GM18873 (cell line): ENCODE measurements around the gene MOAP1.
A peak's percentile ranks its signal among the peaks of the same experiment; 100 is the strongest.
"Not testable (repeated sequence)": the region's sequence is repeated elsewhere in the genome, so short reads cannot be mapped to it uniquely, and the experiment has no call there.

Source experiments
- ATAC-seq: cut with Tn5 transposase; IDR thresholded peaks from one replicate; pipeline ENCODE4 v1.9.1; 2021; ENCODE audit warnings: mild to moderate bottlenecking, moderate library complexity, moderate number of reproducible peaks; ENCODE audit not compliant: unreplicated experiment, low FRiP score

The MOAP1 gene

GRCh38 chr14:93184391-93185348 is at the start of gene MOAP1, which contains the start of gene LYSET:
Gene MOAP1 (minus strand): TSS chr14:93184897. CDS start chr14:93184242, 655 bp downstream.
Gene LYSET (plus strand): TSS chr14:93185317. CDS start chr14:93185406, 89 bp downstream.
- peak; percentile 77 for ATAC-seq

GRCh38 chr14:93233078-93233477 is 48.4 kb upstream of the MOAP1 start:
- ATAC-seq, result not testable (repeated sequence)

- ATAC-seq, result no peak
Observed at GRCh38 chr14:93232159-93232558, 47.5 kb upstream of the MOAP1 start.

GRCh38 chr14:93231129-93231979 is 46.7 kb upstream of the MOAP1 start:
- ATAC-seq, result no peak

GRCh38 chr14:93230539-93230938 is 45.8 kb upstream of the MOAP1 start:
- ATAC-seq, result no peak

- ATAC-seq, result no peak
Observed at GRCh38 chr14:93228550-93228949, 43.9 kb upstream of the MOAP1 start.

GRCh38 chr14:93223565-93223964 is 38.9 kb upstream of the MOAP1 start:
- no peak for ATAC-seq

GRCh38 chr14:93220509-93220908 is 35.8 kb upstream of the MOAP1 start:
- no peak for ATAC-seq

- no peak for ATAC-seq
Observed at GRCh38 chr14:93219103-93219726, 34.5 kb upstream of the MOAP1 start.

- no peak for ATAC-seq
Observed at GRCh38 chr14:93214598-93214997, 29.9 kb upstream of the MOAP1 start.

- peak; percentile 57 for ATAC-seq
Observed at GRCh38 chr14:93212432-93212831, 27.7 kb upstream of the MOAP1 start.

GRCh38 chr14:93207468-93208308 is 23.0 kb upstream of the MOAP1 start:
- ATAC-seq, result peak; percentile 26

GRCh38 chr14:93206793-93207467 is 22.2 kb upstream of the MOAP1 start, which contains the start of the genes GON7 and UBR7:
Gene GON7 (minus strand): TSS chr14:93207065. CDS start chr14:93207037, 28 bp downstream.
Gene UBR7 (plus strand): TSS chr14:93207256. CDS start chr14:93207292, 36 bp downstream.
- ATAC-seq, result peak; percentile 78

GRCh38 chr14:93201155-93201704 is 16.5 kb upstream of the MOAP1 start:
- no peak for ATAC-seq

- ATAC-seq, result no peak
Observed at GRCh38 chr14:93200553-93200952, 15.9 kb upstream of the MOAP1 start.

GRCh38 chr14:93199031-93199430 is 14.3 kb upstream of the MOAP1 start:
- ATAC-seq, result no peak

GRCh38 chr14:93195316-93195999 is 10.8 kb upstream of the MOAP1 start:
- ATAC-seq, result no peak

GRCh38 chr14:93186956-93187355 is 2.3 kb upstream of the MOAP1 start:
- no peak for ATAC-seq
